ENCODE measurements around the gene ASXL2.

Gene ASXL2

DNA sequence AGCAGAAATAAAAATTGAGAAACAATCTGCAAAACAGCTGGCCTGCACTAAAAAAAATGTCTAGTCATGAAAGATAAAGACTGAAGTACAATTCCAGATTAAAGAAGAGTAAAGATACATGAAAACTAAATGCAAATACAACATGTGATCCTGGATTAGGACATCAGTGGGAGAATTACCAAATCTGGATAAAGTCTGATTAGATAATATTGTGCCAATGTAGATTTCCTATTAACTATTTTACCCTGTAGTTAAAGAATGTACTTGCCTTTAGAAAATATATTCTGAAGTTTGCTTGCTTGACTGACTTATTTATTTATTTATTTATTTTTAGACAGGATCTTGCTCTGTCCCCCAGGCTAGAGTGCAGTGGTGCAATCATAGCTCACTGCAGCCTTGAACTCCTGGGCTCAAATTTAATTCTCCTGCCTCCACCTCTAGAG is 58.7 kb downstream of the ASXL2 start:
- no peak for DNase-seq
- Histone ChIP-seq H3K27ac (no peak overlapping the region), H3K4me3 (ENCODE audit: low read depth, low read length) (no peak overlapping the region), H3K27me3 (ENCODE audit: insufficient read depth, low read depth, severe bottlenecking) (no peaks in the 10 kb centered on the region), H3K36me3 (no peaks in the 10 kb centered on the region), H3K9me3 (ENCODE audit: severe bottlenecking) (no peaks in the 10 kb centered on the region)
- TF ChIP-seq, protein P1, sequence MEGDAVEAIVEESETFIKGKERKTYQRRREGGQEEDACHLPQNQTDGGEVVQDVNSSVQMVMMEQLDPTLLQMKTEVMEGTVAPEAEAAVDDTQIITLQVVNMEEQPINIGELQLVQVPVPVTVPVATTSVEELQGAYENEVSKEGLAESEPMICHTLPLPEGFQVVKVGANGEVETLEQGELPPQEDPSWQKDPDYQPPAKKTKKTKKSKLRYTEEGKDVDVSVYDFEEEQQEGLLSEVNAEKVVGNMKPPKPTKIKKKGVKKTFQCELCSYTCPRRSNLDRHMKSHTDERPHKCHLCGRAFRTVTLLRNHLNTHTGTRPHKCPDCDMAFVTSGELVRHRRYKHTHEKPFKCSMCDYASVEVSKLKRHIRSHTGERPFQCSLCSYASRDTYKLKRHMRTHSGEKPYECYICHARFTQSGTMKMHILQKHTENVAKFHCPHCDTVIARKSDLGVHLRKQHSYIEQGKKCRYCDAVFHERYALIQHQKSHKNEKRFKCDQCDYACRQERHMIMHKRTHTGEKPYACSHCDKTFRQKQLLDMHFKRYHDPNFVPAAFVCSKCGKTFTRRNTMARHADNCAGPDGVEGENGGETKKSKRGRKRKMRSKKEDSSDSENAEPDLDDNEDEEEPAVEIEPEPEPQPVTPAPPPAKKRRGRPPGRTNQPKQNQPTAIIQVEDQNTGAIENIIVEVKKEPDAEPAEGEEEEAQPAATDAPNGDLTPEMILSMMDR (IDR thresholded peaks at IDR 0.05; ENCODE audit: low read depth, low read length) = no peak

DNA sequence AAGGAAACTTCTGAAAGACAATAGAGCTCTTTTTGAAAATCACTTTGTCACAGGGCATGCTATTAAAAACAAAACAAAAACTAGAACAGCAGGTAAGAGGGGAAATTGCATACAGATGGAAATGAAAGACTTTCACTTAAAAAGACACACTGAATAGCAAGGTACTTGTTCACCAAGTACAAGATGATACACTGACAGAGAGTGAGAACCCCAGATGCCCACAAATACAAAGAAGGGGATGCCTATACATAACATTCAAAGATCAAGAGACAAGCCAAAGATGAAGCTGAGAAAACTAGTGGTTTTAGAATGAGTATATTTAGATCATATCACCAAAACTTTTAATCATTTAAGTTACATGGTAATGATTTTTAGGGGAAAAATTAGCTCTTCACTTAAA is 60.7 kb downstream of the ASXL2 start:
- DNase-seq = no peak
- H3K36me3 ChIP-seq = no peaks in the 10 kb centered on the region
- H3K27me3 ChIP-seq (ENCODE audit: insufficient read depth, low read depth, severe bottlenecking) = no peaks in the 10 kb centered on the region
- no peak overlapping the region for H3K4me3 ChIP-seq (ENCODE audit: low read depth, low read length)
- H3K27ac ChIP-seq = no peak overlapping the region
- TF ChIP-seq, protein P1 (IDR thresholded peaks at IDR 0.05; ENCODE audit: low read depth, low read length) = no peak
- no peaks in the 10 kb centered on the region for H3K9me3 ChIP-seq (ENCODE audit: severe bottlenecking)

DNA sequence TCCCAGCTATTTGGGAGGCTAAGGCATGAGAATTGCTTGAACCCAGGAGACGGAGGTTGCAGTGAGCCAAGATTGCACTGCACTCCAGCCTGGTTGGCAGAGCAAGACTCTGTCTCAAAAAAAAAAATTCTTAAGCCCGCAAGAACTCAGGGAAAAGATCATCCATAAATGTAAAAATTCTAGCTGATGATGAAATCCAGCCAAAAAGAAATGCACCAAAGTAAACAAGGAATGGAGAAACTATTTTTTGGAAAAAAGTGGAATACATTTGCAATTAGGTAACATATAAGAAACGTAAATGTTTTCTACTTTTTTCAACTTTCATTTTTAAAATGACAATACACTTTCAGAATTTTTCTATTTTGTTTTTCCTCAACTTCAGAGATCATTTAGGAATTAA is 61.3 kb downstream of the ASXL2 start:
- DNase-seq = no peak
- Histone ChIP-seq H3K36me3 (no peaks in the 10 kb centered on the region), H3K27ac (no peak overlapping the region), H3K27me3 (ENCODE audit: insufficient read depth, low read depth, severe bottlenecking) (no peaks in the 10 kb centered on the region), H3K4me3 (ENCODE audit: low read depth, low read length) (no peak overlapping the region), H3K9me3 (ENCODE audit: severe bottlenecking) (no peaks in the 10 kb centered on the region)
- TF ChIP-seq, protein P1 (IDR thresholded peaks at IDR 0.05; ENCODE audit: low read depth, low read length) = no peak

DNA sequence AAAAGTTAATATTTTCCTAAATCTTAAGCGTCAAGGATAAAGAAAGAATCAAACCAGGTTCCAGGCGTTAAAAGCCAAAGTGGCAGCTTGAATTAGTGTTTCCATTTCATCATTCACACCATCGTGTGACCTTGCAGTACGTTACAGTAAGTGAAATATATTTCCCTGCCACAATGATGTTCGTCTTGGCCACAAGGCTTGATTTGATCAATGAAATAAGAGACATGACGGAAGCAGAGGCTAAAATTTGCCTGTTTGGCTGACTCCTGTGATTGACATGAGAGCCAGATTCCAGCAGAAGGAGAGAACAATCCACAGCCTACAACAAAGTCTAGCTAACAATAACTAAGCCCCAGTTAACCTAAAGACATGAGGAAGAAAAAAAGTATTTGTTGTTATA is 62.0 kb downstream of the ASXL2 start:
- Histone ChIP-seq H3K36me3 (no peaks in the 10 kb centered on the region), H3K9me3 (ENCODE audit: severe bottlenecking) (no peaks in the 10 kb centered on the region), H3K4me3 (ENCODE audit: low read depth, low read length) (no peak overlapping the region), H3K27me3 (ENCODE audit: insufficient read depth, low read depth, severe bottlenecking) (no peaks in the 10 kb centered on the region), H3K27ac (no peak overlapping the region)
- TF ChIP-seq, protein P1 (IDR thresholded peaks at IDR 0.05; ENCODE audit: low read depth, low read length) = no peak
- no peak for DNase-seq

DNA sequence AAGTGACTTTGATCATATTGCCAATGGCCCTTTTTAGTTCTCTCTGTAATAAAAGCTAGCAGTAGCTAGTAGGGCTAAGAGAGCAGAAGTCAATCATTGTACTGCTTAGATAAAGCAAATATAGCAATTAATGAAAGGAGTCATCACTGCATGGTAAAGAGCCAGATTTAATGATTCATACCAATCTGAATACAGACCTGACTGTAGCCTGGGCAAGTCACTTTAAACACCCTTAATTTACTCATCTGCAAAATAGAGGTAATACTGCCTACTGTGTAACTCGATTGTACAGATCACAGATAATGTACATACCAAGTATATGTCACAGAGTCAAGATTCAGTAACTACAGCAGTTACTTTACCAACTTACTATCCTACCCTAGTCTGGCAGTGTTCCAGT is 63.6 kb downstream of the ASXL2 start:
- Histone ChIP-seq H3K27ac (no peak overlapping the region), H3K36me3 (peaks cover 6% of the 10 kb centered on the region), H3K9me3 (ENCODE audit: severe bottlenecking) (no peaks in the 10 kb centered on the region), H3K27me3 (ENCODE audit: insufficient read depth, low read depth, severe bottlenecking) (no peaks in the 10 kb centered on the region), H3K4me3 (ENCODE audit: low read depth, low read length) (no peak overlapping the region)
- TF ChIP-seq, protein P1 (IDR thresholded peaks at IDR 0.05; ENCODE audit: low read depth, low read length) = no peak
- no peak for DNase-seq

DNA sequence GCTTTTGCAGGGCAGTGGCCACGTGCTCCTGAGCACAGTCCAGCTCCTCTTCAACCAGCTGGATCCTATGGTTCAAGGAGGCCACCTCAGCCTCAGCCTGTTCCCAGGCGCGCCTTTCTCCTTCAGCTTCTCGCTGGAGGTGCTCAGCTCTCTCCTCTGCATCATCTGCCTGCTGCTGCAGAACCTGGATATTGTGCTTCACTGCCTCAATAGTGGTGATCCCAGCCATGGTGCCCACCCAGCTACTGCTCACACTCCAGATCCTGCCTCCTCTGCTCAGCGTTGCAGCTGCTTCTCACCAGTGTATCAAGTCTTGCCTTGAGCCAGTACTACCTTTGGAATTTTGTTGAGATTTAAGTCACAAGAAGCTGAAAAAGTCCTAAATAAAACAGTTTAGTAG is 67.9 kb downstream of the ASXL2 start:
- H3K27me3 ChIP-seq (ENCODE audit: insufficient read depth, low read depth, severe bottlenecking) = no peaks in the 10 kb centered on the region
- no peak overlapping the region for H3K4me3 ChIP-seq (ENCODE audit: low read depth, low read length)
- H3K36me3 ChIP-seq = peaks cover 15% of the 10 kb centered on the region
- no peak for DNase-seq
- no peaks in the 10 kb centered on the region for H3K9me3 ChIP-seq (ENCODE audit: severe bottlenecking)
- no peak overlapping the region for H3K27ac ChIP-seq
- TF ChIP-seq, protein P1 (IDR thresholded peaks at IDR 0.05; ENCODE audit: low read depth, low read length) = no peak

Data from WERI-Rb-1 (cell line).